Heart left ventricle (tissue), 16 donors: Measurements from ENCODE around the gene GPC3. TPM values are rescaled to one million over a fixed set of nuclear protein-coding genes. Genes with fewer than 3 reads are reported as not detected.
A peak's percentile ranks its signal among the peaks of the same experiment; 100 is the strongest.

Source experiments
- ATAC-seq, 4 donors: fragments of 200-7000 bp; cut with Tn5 transposase; one replicate each; pipeline ENCODE4 v1.9.1; 2020 to 2022; ENCODE audit warnings: moderate library complexity in 4 of 4, mild to moderate bottlenecking in 3 of 4, moderate number of reproducible peaks in 1 of 4
- DNase-seq, 5 donors: peaks; one replicate each; pipeline ENCODE4 v3.0.0-alpha.2; 2020
- H3K27ac ChIP-seq, 12 donors: fragments of 200-600 bp; sonication (generic) in 4 of 12; one replicate each; pipeline versions ENCODE4 v1.5.0 to v1.8.0; 2016 to 2022; ENCODE audit warnings: mild to moderate bottlenecking in 2 of 12
- H3K27me3 ChIP-seq, 9 donors: fragments of 200-600 bp; sonication (generic) in 2 of 9; one replicate each; pipeline versions ENCODE4 v1.5.1 to v1.8.0; 2016 to 2022; ENCODE audit warnings: mild to moderate bottlenecking in 3 of 9
- H3K36me3 ChIP-seq, 9 donors: fragments of 200-600 bp; sonication (generic) in 2 of 9; one replicate each; pipeline versions ENCODE4 v1.5.0 to v1.8.0; 2018 to 2022; ENCODE audit warnings: mild to moderate bottlenecking in 2 of 9
- H3K4me1 ChIP-seq, 12 donors: fragments of 200-600 bp; sonication (generic) in 4 of 12; one replicate each; pipeline versions ENCODE4 v1.5.0 to v1.8.0; 2016 to 2022; ENCODE audit warnings: mild to moderate bottlenecking in 3 of 12
- H3K4me3 ChIP-seq, 12 donors: fragments of 200-600 bp; sonication (generic) in 4 of 12; one replicate each; pipeline versions ENCODE4 v1.5.0 to v1.8.0; 2017 to 2022; ENCODE audit warnings: mild to moderate bottlenecking in 9 of 12, moderate library complexity in 4 of 12
- H3K9me3 ChIP-seq, 12 donors: fragments of 200-600 bp; sonication (generic) in 4 of 12; one replicate each; pipeline versions ENCODE4 v1.5.0 to v1.8.0; 2016 to 2022; ENCODE audit warnings: mild to moderate bottlenecking in 1 of 12
- POLR2A ChIP-seq, 2 donors: fragments of 450-650 bp; IDR thresholded peaks; one replicate each; pipeline ENCODE4 v1.6.1; 2017; ENCODE audit warnings: antibody characterized with exemption in 2 of 2, mild to moderate bottlenecking in 2 of 2, moderate library complexity in 2 of 2
- WGBS, 4 donors: extraction: QIAGEN DNeasy Blood & Tissue Kit in 2 of 4; methylation state at CpG; one replicate each; pipeline versions ENCODE4 v1.1.5 to v1.1.7; 2013 to 2018; 5-methylcytosine and 5-hydroxymethylcytosine counted together
- intact Hi-C, 10 donors: fragments of 100-400 bp; cut with DNase I; formaldehyde crosslinking; loops; one replicate each; pipeline versions ENCODE4 v1.11.1 to v1.14.2; 2022
- polyA plus RNA-seq, 2 donors: library from polyadenylated mRNA; stranded (reverse); fragments of 200-250 nt; gene quantifications; one replicate each; pipeline ENCODE4 v1.2.3, GENCODE V29; 2013
- total RNA-seq, 9 donors: library from RNA; depleted of rRNA in 2 of 9; stranded (reverse); fragments of >200 nt in 2 of 9; fragmentation: NEBNext Ultra II Directional in 3 of 9; extraction: Animal tissue kit (Norgen Biotek cat#: 25700) in 3 of 9; gene quantifications; one replicate each; pipeline versions ENCODE4 v1.1.0 to v1.2.4, GENCODE V29; 2016 to 2023
- TF ChIP-seq, protein P1 (sequence below), 12 donors: fragments of 200-600 bp; sonication (generic) in 4 of 12; IDR thresholded peaks; one replicate each; pipeline versions ENCODE4 v1.5.0 to v1.8.0; 2018 to 2022; ENCODE audit warnings: antibody characterized with exemption in 12 of 12, mild to moderate bottlenecking in 5 of 12
- donor health status: ischemic (EF 13 %, LVEDD 7.1; RV severe dilation, severe dysfunction).
- donor health status: healthy with polysubstance abuse.
- donor health status: DM: no; HTN: yes; CAD: no.
- donor health status: DM: no; HTN: no; CAD: no.
- donor health status: ischemic (EF 25% LVEDD 6.9; RV normal size, moderate dysfunction).
- donor health status: ischemic (EF 25% LVEDD 5.7; RV mildly dilated, moderate dysfunction).
- donor health status: healthy.
- donor health status: DM: yes; HTN: yes; CAD: no.
- donor health status: ischemic (EF 35%, LVEDD 5.7; RV mildly dilated, moderate dysfunction).
- donor health status: nonischemic (EF 11% LVEDD 7.7; RV severe dilation, severe dysfunction).
- donor health status: DM: yes; HTN: yes; CAD: no.
- donor health status: PGD.
- donor health status: ischemic (EF 29% LVEDD 5.4; RV normal size, mild dysfunction).
- donor health status: nonischemic (EF 23%, LVEDD 6.1; RV moderate dilation, normal function).

GPC3 gene
- total and polyA plus RNA-seq, 11 donors: 0.19 to 16.9 (median 2.8) TPM

DNA sequence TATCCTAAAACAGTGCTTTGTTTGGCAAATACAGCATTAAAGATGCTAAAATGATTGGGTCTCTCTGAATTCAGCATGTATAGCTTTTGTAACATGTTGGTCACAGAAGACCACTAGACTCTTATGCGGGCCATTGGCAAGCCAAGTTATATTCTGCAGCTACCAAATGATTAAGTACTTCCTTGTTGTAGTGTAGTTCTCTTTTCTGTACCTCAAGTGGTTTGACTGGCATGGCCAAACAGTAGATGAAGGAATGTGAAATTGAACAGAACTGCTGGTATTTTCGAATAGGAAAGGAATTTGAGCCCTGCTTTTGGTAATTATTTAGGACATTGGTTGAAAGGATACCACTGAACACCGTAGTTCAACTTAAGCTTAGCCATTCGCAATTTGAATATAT lies 376.2 kb downstream of the GPC3 start:
- no peak for TF ChIP-seq POLR2A (IDR thresholded peaks at IDR 0.05)
- TF ChIP-seq, protein P1, sequence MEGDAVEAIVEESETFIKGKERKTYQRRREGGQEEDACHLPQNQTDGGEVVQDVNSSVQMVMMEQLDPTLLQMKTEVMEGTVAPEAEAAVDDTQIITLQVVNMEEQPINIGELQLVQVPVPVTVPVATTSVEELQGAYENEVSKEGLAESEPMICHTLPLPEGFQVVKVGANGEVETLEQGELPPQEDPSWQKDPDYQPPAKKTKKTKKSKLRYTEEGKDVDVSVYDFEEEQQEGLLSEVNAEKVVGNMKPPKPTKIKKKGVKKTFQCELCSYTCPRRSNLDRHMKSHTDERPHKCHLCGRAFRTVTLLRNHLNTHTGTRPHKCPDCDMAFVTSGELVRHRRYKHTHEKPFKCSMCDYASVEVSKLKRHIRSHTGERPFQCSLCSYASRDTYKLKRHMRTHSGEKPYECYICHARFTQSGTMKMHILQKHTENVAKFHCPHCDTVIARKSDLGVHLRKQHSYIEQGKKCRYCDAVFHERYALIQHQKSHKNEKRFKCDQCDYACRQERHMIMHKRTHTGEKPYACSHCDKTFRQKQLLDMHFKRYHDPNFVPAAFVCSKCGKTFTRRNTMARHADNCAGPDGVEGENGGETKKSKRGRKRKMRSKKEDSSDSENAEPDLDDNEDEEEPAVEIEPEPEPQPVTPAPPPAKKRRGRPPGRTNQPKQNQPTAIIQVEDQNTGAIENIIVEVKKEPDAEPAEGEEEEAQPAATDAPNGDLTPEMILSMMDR (IDR thresholded peaks at IDR 0.05): no peak
- WGBS, 4 donors: 70 to 88% (median 76%) methylated on average over 4 of the region's 4 CpGs
- H3K4me3 ChIP-seq: no peak overlapping the region
- H3K9me3 ChIP-seq: peaks cover 0 to 11% (median under 1%) of the 10 kb centered on the region in 12 donors
- H3K36me3 ChIP-seq: no peaks in the 10 kb centered on the region
- H3K27me3 ChIP-seq: no peaks in the 10 kb centered on the region
- DNase-seq (no peak), ATAC-seq (no peak)
- no peak overlapping the region for H3K27ac ChIP-seq
- peaks cover 0 to 19% (median 0%) of the 10 kb centered on the region in 12 donors for H3K4me1 ChIP-seq
- intact Hi-C loops: no loop called here

DNA sequence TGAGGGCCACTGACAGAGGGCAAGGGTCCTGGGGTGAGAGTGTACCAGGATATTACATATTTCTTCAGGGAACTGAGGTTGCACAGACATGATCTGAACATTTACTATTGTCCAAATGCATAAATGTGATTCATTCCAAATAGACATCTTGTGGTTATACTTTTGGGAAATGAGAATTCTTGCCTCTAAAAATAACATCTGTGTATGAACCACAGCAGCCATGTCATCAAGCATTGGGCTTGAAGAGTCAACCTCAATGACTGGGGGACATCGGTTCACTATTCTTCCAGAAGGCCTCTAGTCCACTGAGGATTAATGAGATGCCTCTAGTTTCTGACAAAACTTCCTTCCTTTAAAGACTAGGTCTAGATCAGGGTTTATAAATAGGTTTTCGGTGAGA lies 377.0 kb downstream of the GPC3 start:
- Histone ChIP-seq H3K27ac (no peak overlapping the region), H3K4me1 (peaks cover 0 to 19% (median 0%) of the 10 kb centered on the region in 12 donors), H3K9me3 (peaks cover 0 to 4% (median 0%) of the 10 kb centered on the region in 12 donors), H3K36me3 (no peaks in the 10 kb centered on the region), H3K27me3 (peaks cover 0 to 3% (median 0%) of the 10 kb centered on the region in 9 donors), H3K4me3 (no peak overlapping the region)
- intact Hi-C loops: no loop called here
- 47 to 63% (median 58%) methylated on average over 2 of the region's 2 CpGs for WGBS, 4 donors
- no peak for DNase-seq
- no peak for TF ChIP-seq POLR2A (IDR thresholded peaks at IDR 0.05)
- TF ChIP-seq, protein P1 (IDR thresholded peaks at IDR 0.05): no peak
- ATAC-seq: no peak

DNA sequence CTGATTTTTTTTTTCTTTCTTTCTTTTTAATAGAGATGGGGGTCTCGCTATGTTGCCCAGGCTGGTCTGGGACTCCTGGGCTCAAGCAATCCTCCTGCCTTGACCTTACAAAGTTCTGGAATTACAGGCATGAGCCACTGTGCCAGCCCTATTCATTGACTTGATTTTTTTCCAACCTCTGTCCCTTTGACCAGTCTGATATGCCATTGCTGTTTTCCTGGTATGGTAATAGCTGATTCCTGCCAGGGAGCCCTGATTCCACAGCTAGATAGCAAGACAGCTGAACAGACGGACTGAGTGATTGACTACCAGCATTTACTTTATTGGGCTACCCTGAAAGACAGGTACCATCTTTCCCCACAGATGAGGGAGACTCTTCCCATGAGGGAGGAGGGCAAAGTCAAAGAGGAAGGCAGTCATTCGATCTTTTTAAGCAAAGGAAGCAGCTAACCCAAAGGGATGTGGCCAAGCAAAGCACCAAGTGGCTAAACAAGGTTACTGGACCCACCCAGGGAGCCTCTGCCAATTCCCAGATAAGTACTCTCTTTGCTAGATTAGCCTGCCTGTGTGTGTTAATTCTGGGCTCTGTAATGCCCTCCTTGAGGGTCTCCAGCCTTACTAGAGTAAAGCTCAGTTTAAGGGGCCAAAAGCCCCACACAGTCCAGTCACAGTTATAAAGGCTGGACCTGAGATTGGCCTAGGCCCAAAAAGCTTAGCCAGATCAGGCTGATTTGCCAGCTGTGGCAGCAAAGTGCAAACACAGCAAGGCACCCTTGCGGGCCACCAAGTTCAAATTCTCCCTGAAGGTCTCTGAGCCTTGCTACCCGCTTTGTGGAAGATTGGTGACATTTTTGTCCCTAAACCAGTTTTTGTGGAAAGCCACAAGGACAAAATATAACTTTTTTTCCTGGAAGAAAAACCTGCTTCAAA lies 377.7 kb downstream of the GPC3 start:
- TF ChIP-seq POLR2A (IDR thresholded peaks at IDR 0.05): no peak
- TF ChIP-seq, protein P1 (IDR thresholded peaks at IDR 0.05): no peak
- H3K4me1 ChIP-seq: peaks cover 0 to 19% (median 0%) of the 10 kb centered on the region in 12 donors
- ATAC-seq (no peak), DNase-seq (no peak)
- intact Hi-C loops: no loop called here
- 60 to 83% (median 70%) methylated on average over 5 of the region's 5 CpGs for WGBS, 4 donors
- no peak overlapping the region for H3K4me3 ChIP-seq
- H3K36me3 ChIP-seq: no peaks in the 10 kb centered on the region
- no peaks in the 10 kb centered on the region for H3K9me3 ChIP-seq
- H3K27me3 ChIP-seq: peaks cover 0 to 3% (median 0%) of the 10 kb centered on the region in 9 donors
- H3K27ac ChIP-seq: peak overlapping the region in 1 of 12 donors; percentile 52

DNA sequence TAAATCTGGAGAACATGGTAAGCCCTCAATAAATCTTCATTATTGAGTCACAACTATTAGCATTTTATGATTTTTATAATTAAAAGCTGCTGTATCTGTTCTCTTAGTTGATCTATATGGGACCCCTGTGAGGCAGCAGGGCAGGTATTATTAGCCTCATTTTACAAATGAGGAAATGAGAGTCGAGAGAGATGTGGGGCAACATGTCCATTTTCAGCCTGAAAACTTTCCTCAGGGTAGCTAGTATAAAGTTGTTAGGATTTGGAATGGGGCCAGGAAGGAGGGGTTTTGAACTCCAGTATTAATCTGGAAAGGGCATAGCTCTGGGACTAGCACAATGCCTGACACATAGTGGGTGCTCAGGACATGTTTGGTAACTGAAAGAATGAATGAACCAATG lies 378.4 kb downstream of the GPC3 start:
- intact Hi-C loops: no loop called here
- Histone ChIP-seq H3K27me3 (peaks cover 0 to 10% (median 0%) of the 10 kb centered on the region in 9 donors), H3K27ac (no peak overlapping the region), H3K36me3 (no peaks in the 10 kb centered on the region), H3K9me3 (no peaks in the 10 kb centered on the region), H3K4me3 (no peak overlapping the region), H3K4me1 (peaks cover 0 to 19% (median 0%) of the 10 kb centered on the region in 12 donors)
- TF ChIP-seq POLR2A (IDR thresholded peaks at IDR 0.05): no peak
- TF ChIP-seq, protein P1 (IDR thresholded peaks at IDR 0.05): no peak
- no peak for DNase-seq
- WGBS, 4 donors: 68 to 92% (median 80%) methylated on average over 1 of the region's 1 CpG
- no peak for ATAC-seq
